Astrocyte of the spinal cord (primary cell): ENCODE results near the gene VWC2.
"Not testable (repeated sequence)": the region's sequence is repeated elsewhere in the genome, so short reads cannot be mapped to it uniquely, and the experiment has no call there.

Experiments
- DNase-seq: peaks from one replicate; pipeline ENCODE4 v3.0.0; 2011; ENCODE audit warnings: low read depth, low spot score
- H3K4me3 ChIP-seq: 2 replicates; pipeline ENCODE4 v1.5.1; 2011; ENCODE audit warnings: low read depth, mild to moderate bottlenecking, low read length, moderate library complexity
- in situ Hi-C: cut with HindIII; loops from 2 replicates; pipeline ENCODE4 v1.10.0; 2017; ENCODE audit warnings: low sequenced_read_pairs
- TF ChIP-seq, protein P1 (sequence below): IDR thresholded peaks from 2 replicates; pipeline ENCODE4 v1.5.1; 2012; ENCODE audit warnings: low read depth, mild to moderate bottlenecking, low read length, inconsistent platforms

VWC2 gene

GRCh38 chr7:49823566-49823965 is 50.1 kb downstream of the VWC2 start:
- in situ Hi-C loops = no loop called here
- no peak for DNase-seq
- H3K4me3 ChIP-seq = no peak overlapping the region
- TF ChIP-seq, protein P1, sequence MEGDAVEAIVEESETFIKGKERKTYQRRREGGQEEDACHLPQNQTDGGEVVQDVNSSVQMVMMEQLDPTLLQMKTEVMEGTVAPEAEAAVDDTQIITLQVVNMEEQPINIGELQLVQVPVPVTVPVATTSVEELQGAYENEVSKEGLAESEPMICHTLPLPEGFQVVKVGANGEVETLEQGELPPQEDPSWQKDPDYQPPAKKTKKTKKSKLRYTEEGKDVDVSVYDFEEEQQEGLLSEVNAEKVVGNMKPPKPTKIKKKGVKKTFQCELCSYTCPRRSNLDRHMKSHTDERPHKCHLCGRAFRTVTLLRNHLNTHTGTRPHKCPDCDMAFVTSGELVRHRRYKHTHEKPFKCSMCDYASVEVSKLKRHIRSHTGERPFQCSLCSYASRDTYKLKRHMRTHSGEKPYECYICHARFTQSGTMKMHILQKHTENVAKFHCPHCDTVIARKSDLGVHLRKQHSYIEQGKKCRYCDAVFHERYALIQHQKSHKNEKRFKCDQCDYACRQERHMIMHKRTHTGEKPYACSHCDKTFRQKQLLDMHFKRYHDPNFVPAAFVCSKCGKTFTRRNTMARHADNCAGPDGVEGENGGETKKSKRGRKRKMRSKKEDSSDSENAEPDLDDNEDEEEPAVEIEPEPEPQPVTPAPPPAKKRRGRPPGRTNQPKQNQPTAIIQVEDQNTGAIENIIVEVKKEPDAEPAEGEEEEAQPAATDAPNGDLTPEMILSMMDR = no peak

DNA sequence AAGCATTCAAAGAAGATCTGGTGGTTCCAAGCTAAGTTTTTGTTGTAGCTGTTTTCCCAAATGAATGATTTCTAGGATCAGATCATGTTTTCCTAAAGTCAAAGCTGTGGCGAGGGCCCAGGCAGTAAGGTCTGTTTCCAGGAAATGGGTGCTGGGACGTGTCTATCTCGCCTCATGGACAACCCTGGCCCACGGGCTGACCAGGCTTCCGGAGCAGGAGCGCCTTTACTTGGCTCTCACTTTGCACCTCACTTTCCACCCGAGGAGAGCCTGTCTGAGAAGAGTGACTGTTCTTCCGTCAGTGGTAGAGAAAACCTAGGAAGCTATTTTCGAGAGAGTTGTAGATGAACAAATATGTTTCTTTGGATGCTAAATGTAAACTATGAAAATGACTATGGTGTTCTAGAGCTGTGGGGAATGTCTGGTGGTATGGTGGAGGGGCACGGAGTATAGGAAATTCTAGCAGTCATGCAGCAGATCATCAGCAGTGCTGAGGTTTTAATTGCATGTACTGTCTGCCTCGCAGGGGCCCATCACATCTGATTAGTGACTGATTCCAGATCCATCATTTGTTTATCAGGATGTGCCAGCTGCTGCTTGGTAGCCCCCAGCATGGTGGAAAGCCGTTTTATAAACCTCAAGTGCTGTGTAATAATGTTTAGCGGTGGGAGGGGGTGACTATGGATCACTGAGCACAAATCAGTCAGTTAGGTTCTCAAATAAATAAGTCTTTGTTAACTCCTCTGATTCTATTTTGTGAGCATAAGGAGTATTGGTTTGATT is 66.6 kb downstream of the VWC2 start:
- no peak for DNase-seq
- no peak overlapping the region for H3K4me3 ChIP-seq
- TF ChIP-seq, protein P1 = no peak
- in situ Hi-C loops = no loop called here

DNA sequence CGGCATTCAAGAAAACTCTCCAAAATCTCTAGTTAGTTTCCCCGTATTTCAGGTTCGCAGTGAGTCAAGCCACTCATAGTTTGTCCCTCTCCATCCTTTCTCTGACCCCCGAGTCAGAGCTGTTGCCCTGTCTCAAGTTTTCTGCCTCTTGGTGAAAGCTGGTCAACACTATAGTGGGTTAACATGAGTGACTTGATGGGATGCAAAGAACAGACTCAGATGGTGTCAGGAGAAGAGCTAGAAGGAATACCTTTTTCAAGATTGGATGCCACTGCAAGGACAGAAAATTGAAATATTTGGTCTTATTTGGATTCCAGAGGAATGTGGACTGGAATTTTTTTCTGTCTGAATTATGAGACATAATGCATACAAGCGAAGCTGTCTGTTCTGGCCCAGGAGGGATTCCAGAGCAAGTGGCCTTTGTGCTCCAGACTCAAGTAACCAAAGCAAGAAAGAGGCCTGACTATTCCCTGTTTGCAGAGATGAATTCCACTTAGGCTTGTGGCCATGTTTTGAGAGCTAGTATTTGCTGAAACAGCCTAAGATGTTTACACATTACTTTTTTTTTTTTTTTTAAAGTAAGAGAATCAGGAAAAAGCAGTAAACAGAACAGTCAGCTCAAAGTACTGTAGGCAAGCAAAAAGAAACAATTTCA is 67.4 kb downstream of the VWC2 start:
- no peak for DNase-seq
- TF ChIP-seq, protein P1 = no peak
- no peak overlapping the region for H3K4me3 ChIP-seq
- in situ Hi-C loops = no loop called here

- in situ Hi-C loops = no loop called here
- TF ChIP-seq, protein P1 = no peak
- no peak overlapping the region for H3K4me3 ChIP-seq
- DNase-seq = no peak
Measured at GRCh38 chr7:49845626-49846025, 72.2 kb downstream of the VWC2 start.

DNA sequence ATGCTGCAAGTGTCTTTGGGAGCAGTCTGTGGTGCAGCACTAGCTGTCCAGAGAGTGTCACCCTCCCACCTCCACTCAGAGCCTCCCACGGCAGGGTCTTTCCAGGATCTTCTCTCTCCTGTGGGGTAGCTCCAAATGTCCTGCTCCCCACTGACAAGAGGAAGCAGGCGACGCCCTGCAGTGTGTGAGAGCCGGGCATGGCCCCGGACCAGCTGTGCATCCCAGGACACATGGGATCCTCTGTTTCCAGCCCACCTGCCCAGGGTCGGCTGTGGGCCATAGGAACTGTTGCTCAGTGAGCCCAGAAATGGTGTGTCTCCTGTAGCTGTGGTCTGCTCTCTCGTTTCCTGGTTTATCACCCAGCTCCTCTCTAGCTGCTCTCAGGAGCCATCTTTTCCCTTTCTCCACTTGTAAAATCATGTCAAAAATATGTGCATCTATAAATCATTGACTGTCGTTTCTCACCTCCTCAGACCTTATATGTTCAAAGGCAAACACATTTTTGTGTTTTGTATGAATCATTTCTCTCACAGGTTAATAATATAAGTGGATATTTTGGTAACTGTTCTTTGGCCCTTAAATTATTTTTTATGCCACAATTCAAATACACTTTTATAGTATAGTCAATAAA is 74.9 kb downstream of the VWC2 start:
- no peak for DNase-seq
- TF ChIP-seq, protein P1 = no peak
- no peak overlapping the region for H3K4me3 ChIP-seq
- in situ Hi-C loops = no loop called here

DNA sequence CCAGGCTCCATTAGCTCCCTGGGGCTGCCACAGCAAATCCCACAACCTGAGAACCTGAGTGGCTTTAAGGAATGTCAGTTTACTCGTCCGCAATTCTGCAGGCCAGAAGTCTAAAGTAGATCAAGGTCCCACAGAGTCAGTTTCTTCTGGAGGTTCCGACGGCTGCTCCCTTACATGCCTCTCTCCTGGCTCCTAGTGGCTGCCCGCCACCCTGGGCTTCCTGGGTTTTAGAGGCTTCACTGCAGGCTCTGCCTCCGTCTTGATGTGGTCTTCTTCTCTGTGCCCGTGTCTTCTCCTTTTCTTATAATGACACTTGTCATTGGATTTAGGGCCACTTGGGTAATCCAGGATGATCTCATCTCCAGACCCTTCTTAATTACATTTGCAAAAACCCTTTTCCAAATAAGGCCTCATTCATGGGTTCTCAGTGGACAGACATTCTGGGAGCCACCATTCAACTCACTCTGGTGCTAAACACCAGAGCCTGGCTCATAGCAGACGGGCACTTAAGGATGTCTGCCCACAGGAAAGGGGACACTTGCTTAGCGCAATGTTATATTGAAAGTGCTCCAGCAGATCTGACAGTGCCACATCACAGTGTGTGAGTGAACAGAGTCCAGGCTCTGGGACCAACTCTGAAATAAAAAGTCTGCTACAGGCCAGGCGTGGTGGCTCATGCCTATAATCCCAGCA is 77.6 kb downstream of the VWC2 start:
- in situ Hi-C loops = no loop called here

GRCh38 chr7:49851614-49851934 is 78.1 kb downstream of the VWC2 start:
- DNase-seq, in situ Hi-C loops, H3K4me3 ChIP-seq: not testable (repeated sequence)

More for the DNA sequence above, 77.6 kb downstream of the VWC2 start:
- H3K4me3 ChIP-seq = no peak overlapping the region
- no peak for DNase-seq
- TF ChIP-seq, protein P1 = no peak
